ENCODE data around the gene PLA2G4E.

GRCh38 chr15:42057799-42058646, 37.2 kb upstream of the PLA2G4E start:
- TF ChIP-seq POLR2A (IDR thresholded peaks at IDR 0.05; ENCODE audit: borderline replicate concordance, extremely low read depth, insufficient read depth, insufficient read length) (no peak), POLR2AphosphoS5 (IDR thresholded peaks at IDR 0.05; ENCODE audit: low read depth, low read length) (no peak), JUND (IDR thresholded peaks at IDR 0.05) (no peak), CEBPB (IDR thresholded peaks at IDR 0.05; ENCODE audit: low read depth) (no peak), RAD21 (IDR thresholded peaks at IDR 0.05; ENCODE audit: low read depth) (no peak), EZH2 (IDR thresholded peaks at IDR 0.05) (no peak), SIN3A (IDR thresholded peaks at IDR 0.05; ENCODE audit: low read depth) (no peak), FOSL1 (IDR thresholded peaks at IDR 0.05; ENCODE audit: low read depth) (no peak), YY1 (IDR thresholded peaks at IDR 0.05; ENCODE audit: extremely low read depth, insufficient replicate concordance, low read depth, low read length) (no peak), EZH2phosphoT487 (IDR thresholded peaks at IDR 0.05; ENCODE audit: borderline replicate concordance) (no peak)
- TF ChIP-seq, protein P1, sequence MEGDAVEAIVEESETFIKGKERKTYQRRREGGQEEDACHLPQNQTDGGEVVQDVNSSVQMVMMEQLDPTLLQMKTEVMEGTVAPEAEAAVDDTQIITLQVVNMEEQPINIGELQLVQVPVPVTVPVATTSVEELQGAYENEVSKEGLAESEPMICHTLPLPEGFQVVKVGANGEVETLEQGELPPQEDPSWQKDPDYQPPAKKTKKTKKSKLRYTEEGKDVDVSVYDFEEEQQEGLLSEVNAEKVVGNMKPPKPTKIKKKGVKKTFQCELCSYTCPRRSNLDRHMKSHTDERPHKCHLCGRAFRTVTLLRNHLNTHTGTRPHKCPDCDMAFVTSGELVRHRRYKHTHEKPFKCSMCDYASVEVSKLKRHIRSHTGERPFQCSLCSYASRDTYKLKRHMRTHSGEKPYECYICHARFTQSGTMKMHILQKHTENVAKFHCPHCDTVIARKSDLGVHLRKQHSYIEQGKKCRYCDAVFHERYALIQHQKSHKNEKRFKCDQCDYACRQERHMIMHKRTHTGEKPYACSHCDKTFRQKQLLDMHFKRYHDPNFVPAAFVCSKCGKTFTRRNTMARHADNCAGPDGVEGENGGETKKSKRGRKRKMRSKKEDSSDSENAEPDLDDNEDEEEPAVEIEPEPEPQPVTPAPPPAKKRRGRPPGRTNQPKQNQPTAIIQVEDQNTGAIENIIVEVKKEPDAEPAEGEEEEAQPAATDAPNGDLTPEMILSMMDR (IDR thresholded peaks at IDR 0.05 in 2 of 3, conservative IDR thresholded peaks at IDR 0.05 in 1 of 3; ENCODE audit: borderline replicate concordance in 1 of 3, insufficient read depth in 1 of 3, low read depth in 2 of 3, low read length in 2 of 3): no peak
- TF ChIP-seq, protein P2, sequence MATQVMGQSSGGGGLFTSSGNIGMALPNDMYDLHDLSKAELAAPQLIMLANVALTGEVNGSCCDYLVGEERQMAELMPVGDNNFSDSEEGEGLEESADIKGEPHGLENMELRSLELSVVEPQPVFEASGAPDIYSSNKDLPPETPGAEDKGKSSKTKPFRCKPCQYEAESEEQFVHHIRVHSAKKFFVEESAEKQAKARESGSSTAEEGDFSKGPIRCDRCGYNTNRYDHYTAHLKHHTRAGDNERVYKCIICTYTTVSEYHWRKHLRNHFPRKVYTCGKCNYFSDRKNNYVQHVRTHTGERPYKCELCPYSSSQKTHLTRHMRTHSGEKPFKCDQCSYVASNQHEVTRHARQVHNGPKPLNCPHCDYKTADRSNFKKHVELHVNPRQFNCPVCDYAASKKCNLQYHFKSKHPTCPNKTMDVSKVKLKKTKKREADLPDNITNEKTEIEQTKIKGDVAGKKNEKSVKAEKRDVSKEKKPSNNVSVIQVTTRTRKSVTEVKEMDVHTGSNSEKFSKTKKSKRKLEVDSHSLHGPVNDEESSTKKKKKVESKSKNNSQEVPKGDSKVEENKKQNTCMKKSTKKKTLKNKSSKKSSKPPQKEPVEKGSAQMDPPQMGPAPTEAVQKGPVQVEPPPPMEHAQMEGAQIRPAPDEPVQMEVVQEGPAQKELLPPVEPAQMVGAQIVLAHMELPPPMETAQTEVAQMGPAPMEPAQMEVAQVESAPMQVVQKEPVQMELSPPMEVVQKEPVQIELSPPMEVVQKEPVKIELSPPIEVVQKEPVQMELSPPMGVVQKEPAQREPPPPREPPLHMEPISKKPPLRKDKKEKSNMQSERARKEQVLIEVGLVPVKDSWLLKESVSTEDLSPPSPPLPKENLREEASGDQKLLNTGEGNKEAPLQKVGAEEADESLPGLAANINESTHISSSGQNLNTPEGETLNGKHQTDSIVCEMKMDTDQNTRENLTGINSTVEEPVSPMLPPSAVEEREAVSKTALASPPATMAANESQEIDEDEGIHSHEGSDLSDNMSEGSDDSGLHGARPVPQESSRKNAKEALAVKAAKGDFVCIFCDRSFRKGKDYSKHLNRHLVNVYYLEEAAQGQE (IDR thresholded peaks at IDR 0.05; ENCODE audit: low read depth): no peak

Data from HCT116 (cell line).